ENCODE results near the gene GRIA1.

Gene GRIA1

GRCh38 chr5:153467546-153467945 lies 22.9 kb upstream of the GRIA1 start:
- no peak overlapping the region for H3K27ac ChIP-seq (ENCODE audit: low read length)
- no peak overlapping the region for H3K4me3 ChIP-seq (ENCODE audit: low read length in 2 of 2)
- no peaks in the 10 kb centered on the region for H3K36me3 ChIP-seq (ENCODE audit: control insufficient read depth in 2 of 2, insufficient read depth in 2 of 2, low read length in 2 of 2)
- no peak overlapping the region for H3K9ac ChIP-seq (ENCODE audit: low read length in 2 of 2)
- H3K4me1 ChIP-seq (ENCODE audit: control insufficient read depth, insufficient read depth, low read length) = no peaks in the 10 kb centered on the region
- no peaks in the 10 kb centered on the region for H3K9me3 ChIP-seq (ENCODE audit: control insufficient read depth in 2 of 2, low read length in 2 of 2)
- H3K27me3 ChIP-seq (ENCODE audit: control insufficient read depth in 1 of 2, insufficient read depth in 2 of 2, low read length in 2 of 2) = no peaks in the 10 kb centered on the region

GRCh38 chr5:153469423-153469822 lies 21.0 kb upstream of the GRIA1 start:
- no peak overlapping the region for H3K9ac ChIP-seq (ENCODE audit: low read length in 2 of 2)
- no peak overlapping the region for H3K4me3 ChIP-seq (ENCODE audit: low read length in 2 of 2)
- no peaks in the 10 kb centered on the region for H3K36me3 ChIP-seq (ENCODE audit: control insufficient read depth in 2 of 2, insufficient read depth in 2 of 2, low read length in 2 of 2)
- no peaks in the 10 kb centered on the region for H3K4me1 ChIP-seq (ENCODE audit: control insufficient read depth, insufficient read depth, low read length)
- no peaks in the 10 kb centered on the region for H3K27me3 ChIP-seq (ENCODE audit: control insufficient read depth in 1 of 2, insufficient read depth in 2 of 2, low read length in 2 of 2)
- H3K9me3 ChIP-seq (ENCODE audit: control insufficient read depth in 2 of 2, low read length in 2 of 2) = no peaks in the 10 kb centered on the region
- H3K27ac ChIP-seq (ENCODE audit: low read length) = no peak overlapping the region

- Histone ChIP-seq H3K36me3 (ENCODE audit: control insufficient read depth in 2 of 2, insufficient read depth in 2 of 2, low read length in 2 of 2) (no peaks in the 10 kb centered on the region), H3K27ac (ENCODE audit: low read length) (no peak overlapping the region), H3K9me3 (ENCODE audit: control insufficient read depth in 2 of 2, low read length in 2 of 2) (no peaks in the 10 kb centered on the region), H3K9ac (ENCODE audit: low read length in 2 of 2) (no peak overlapping the region), H3K27me3 (ENCODE audit: control insufficient read depth in 1 of 2, insufficient read depth in 2 of 2, low read length in 2 of 2) (no peaks in the 10 kb centered on the region), H3K4me1 (ENCODE audit: control insufficient read depth, insufficient read depth, low read length) (no peaks in the 10 kb centered on the region), H3K4me3 (ENCODE audit: low read length in 2 of 2) (no peak overlapping the region)
Measured at GRCh38 chr5:153470736-153471135, 19.7 kb upstream of the GRIA1 start.

- no peaks in the 10 kb centered on the region for H3K9me3 ChIP-seq (ENCODE audit: control insufficient read depth in 2 of 2, low read length in 2 of 2)
- H3K4me1 ChIP-seq (ENCODE audit: control insufficient read depth, insufficient read depth, low read length) = no peaks in the 10 kb centered on the region
- no peak overlapping the region for H3K27ac ChIP-seq (ENCODE audit: low read length)
- H3K27me3 ChIP-seq (ENCODE audit: control insufficient read depth in 1 of 2, insufficient read depth in 2 of 2, low read length in 2 of 2) = no peaks in the 10 kb centered on the region
- no peaks in the 10 kb centered on the region for H3K36me3 ChIP-seq (ENCODE audit: control insufficient read depth in 2 of 2, insufficient read depth in 2 of 2, low read length in 2 of 2)
- no peak overlapping the region for H3K4me3 ChIP-seq (ENCODE audit: low read length in 2 of 2)
- H3K9ac ChIP-seq (ENCODE audit: low read length in 2 of 2) = no peak overlapping the region
Measured at GRCh38 chr5:153476767-153477166, 13.7 kb upstream of the GRIA1 start.

- Histone ChIP-seq H3K36me3 (ENCODE audit: control insufficient read depth in 2 of 2, insufficient read depth in 2 of 2, low read length in 2 of 2) (no peaks in the 10 kb centered on the region), H3K4me3 (ENCODE audit: low read length in 2 of 2) (no peak overlapping the region), H3K4me1 (ENCODE audit: control insufficient read depth, insufficient read depth, low read length) (no peaks in the 10 kb centered on the region), H3K9ac (ENCODE audit: low read length in 2 of 2) (no peak overlapping the region), H3K27ac (ENCODE audit: low read length) (no peak overlapping the region), H3K9me3 (ENCODE audit: control insufficient read depth in 2 of 2, low read length in 2 of 2) (no peaks in the 10 kb centered on the region), H3K27me3 (ENCODE audit: control insufficient read depth in 1 of 2, insufficient read depth in 2 of 2, low read length in 2 of 2) (no peaks in the 10 kb centered on the region)
Measured at GRCh38 chr5:153480401-153480800, 10.1 kb upstream of the GRIA1 start.

GRCh38 chr5:153483482-153483881 lies 7.0 kb upstream of the GRIA1 start:
- Histone ChIP-seq H3K27ac (ENCODE audit: low read length) (no peak overlapping the region), H3K9me3 (ENCODE audit: control insufficient read depth in 2 of 2, low read length in 2 of 2) (no peaks in the 10 kb centered on the region)

GRCh38 chr5:153485641-153486040 lies 4.8 kb upstream of the GRIA1 start:
- no peaks in the 10 kb centered on the region for H3K9me3 ChIP-seq (ENCODE audit: control insufficient read depth in 2 of 2, low read length in 2 of 2)
- H3K9ac ChIP-seq (ENCODE audit: low read length in 2 of 2) = no peak overlapping the region

More at GRCh38 chr5:153483482-153483881, 7.0 kb upstream of the GRIA1 start:
- Histone ChIP-seq H3K9ac (ENCODE audit: low read length in 2 of 2) (no peak overlapping the region), H3K36me3 (ENCODE audit: control insufficient read depth in 2 of 2, insufficient read depth in 2 of 2, low read length in 2 of 2) (no peaks in the 10 kb centered on the region), H3K27me3 (ENCODE audit: control insufficient read depth in 1 of 2, insufficient read depth in 2 of 2, low read length in 2 of 2) (peaks cover 0 to 2% of the 10 kb centered on the region in 2 donors), H3K4me1 (ENCODE audit: control insufficient read depth, insufficient read depth, low read length) (no peaks in the 10 kb centered on the region), H3K4me3 (ENCODE audit: low read length in 2 of 2) (no peak overlapping the region)

GRCh38 chr5:153486771-153487170 lies 3.7 kb upstream of the GRIA1 start:
- Histone ChIP-seq H3K27ac (ENCODE audit: low read length) (no peak overlapping the region), H3K9me3 (ENCODE audit: control insufficient read depth in 2 of 2, low read length in 2 of 2) (no peaks in the 10 kb centered on the region), H3K27me3 (ENCODE audit: control insufficient read depth in 1 of 2, insufficient read depth in 2 of 2, low read length in 2 of 2) (peaks cover 19 to 21% of the 10 kb centered on the region in 2 donors), H3K9ac (ENCODE audit: low read length in 2 of 2) (no peak overlapping the region), H3K4me3 (ENCODE audit: low read length in 2 of 2) (no peak overlapping the region), H3K4me1 (ENCODE audit: control insufficient read depth, insufficient read depth, low read length) (peaks cover 3% of the 10 kb centered on the region), H3K36me3 (ENCODE audit: control insufficient read depth in 2 of 2, insufficient read depth in 2 of 2, low read length in 2 of 2) (no peaks in the 10 kb centered on the region)

More at GRCh38 chr5:153485641-153486040, 4.8 kb upstream of the GRIA1 start:
- H3K4me1 ChIP-seq (ENCODE audit: control insufficient read depth, insufficient read depth, low read length) = no peaks in the 10 kb centered on the region
- no peak overlapping the region for H3K4me3 ChIP-seq (ENCODE audit: low read length in 2 of 2)
- H3K36me3 ChIP-seq (ENCODE audit: control insufficient read depth in 2 of 2, insufficient read depth in 2 of 2, low read length in 2 of 2) = no peaks in the 10 kb centered on the region
- no peak overlapping the region for H3K27ac ChIP-seq (ENCODE audit: low read length)
- peaks cover 7 to 10% of the 10 kb centered on the region in 2 donors for H3K27me3 ChIP-seq (ENCODE audit: control insufficient read depth in 1 of 2, insufficient read depth in 2 of 2, low read length in 2 of 2)

GRCh38 chr5:153489611-153490010 lies 859 bp upstream of the GRIA1 start:
- H3K4me3 ChIP-seq (ENCODE audit: low read length in 2 of 2) = no peak overlapping the region
- no peak overlapping the region for H3K27ac ChIP-seq (ENCODE audit: low read length)
- no peaks in the 10 kb centered on the region for H3K9me3 ChIP-seq (ENCODE audit: control insufficient read depth in 2 of 2, low read length in 2 of 2)
- no peak overlapping the region for H3K9ac ChIP-seq (ENCODE audit: low read length in 2 of 2)
- H3K27me3 ChIP-seq (ENCODE audit: control insufficient read depth in 1 of 2, insufficient read depth in 2 of 2, low read length in 2 of 2) = peaks cover 23 to 28% of the 10 kb centered on the region in 2 donors
- peaks cover 3% of the 10 kb centered on the region for H3K4me1 ChIP-seq (ENCODE audit: control insufficient read depth, insufficient read depth, low read length)
- no peaks in the 10 kb centered on the region for H3K36me3 ChIP-seq (ENCODE audit: control insufficient read depth in 2 of 2, insufficient read depth in 2 of 2, low read length in 2 of 2)

GRCh38 chr5:153491038-153491744 lies 721 bp downstream of the GRIA1 start:
- H3K9me3 ChIP-seq (ENCODE audit: control insufficient read depth in 2 of 2, low read length in 2 of 2) = no peaks in the 10 kb centered on the region
- H3K36me3 ChIP-seq (ENCODE audit: control insufficient read depth in 2 of 2, insufficient read depth in 2 of 2, low read length in 2 of 2) = no peaks in the 10 kb centered on the region
- H3K27me3 ChIP-seq (ENCODE audit: control insufficient read depth in 1 of 2, insufficient read depth in 2 of 2, low read length in 2 of 2) = peaks cover 23 to 28% of the 10 kb centered on the region in 2 donors
- H3K27ac ChIP-seq (ENCODE audit: low read length) = no peak overlapping the region
- no peak overlapping the region for H3K9ac ChIP-seq (ENCODE audit: low read length in 2 of 2)
- peak overlapping the region in 1 of 2 donors; percentile 24 for H3K4me3 ChIP-seq (ENCODE audit: low read length in 2 of 2)
- H3K4me1 ChIP-seq (ENCODE audit: control insufficient read depth, insufficient read depth, low read length) = peaks cover 3% of the 10 kb centered on the region

GRCh38 chr5:153491856-153492255 lies 1.4 kb downstream of the GRIA1 start:
- Histone ChIP-seq H3K27me3 (ENCODE audit: control insufficient read depth in 1 of 2, insufficient read depth in 2 of 2, low read length in 2 of 2) (peaks cover 23 to 28% of the 10 kb centered on the region in 2 donors), H3K27ac (ENCODE audit: low read length) (no peak overlapping the region), H3K4me1 (ENCODE audit: control insufficient read depth, insufficient read depth, low read length) (peaks cover 3% of the 10 kb centered on the region), H3K36me3 (ENCODE audit: control insufficient read depth in 2 of 2, insufficient read depth in 2 of 2, low read length in 2 of 2) (no peaks in the 10 kb centered on the region), H3K9me3 (ENCODE audit: control insufficient read depth in 2 of 2, low read length in 2 of 2) (no peaks in the 10 kb centered on the region), H3K4me3 (ENCODE audit: low read length in 2 of 2) (peak overlapping the region in 1 of 2 donors; percentile 24), H3K9ac (ENCODE audit: low read length in 2 of 2) (no peak overlapping the region)
